NOMO-1 treated with DMSO at 0.1 percent for 48 hours (cell line): ENCODE results near the gene GLT6D1.
"Not testable (repeated sequence)": the region's sequence is repeated elsewhere in the genome, so short reads cannot be mapped to it uniquely, and the experiment has no call there.

Source experiments
- DNase-seq: peaks from one replicate; lab custom pipeline; 2025; ENCODE audit not compliant: unreplicated experiment; lab: John Stamatoyannopoulos, UW

The GLT6D1 gene, protein sequence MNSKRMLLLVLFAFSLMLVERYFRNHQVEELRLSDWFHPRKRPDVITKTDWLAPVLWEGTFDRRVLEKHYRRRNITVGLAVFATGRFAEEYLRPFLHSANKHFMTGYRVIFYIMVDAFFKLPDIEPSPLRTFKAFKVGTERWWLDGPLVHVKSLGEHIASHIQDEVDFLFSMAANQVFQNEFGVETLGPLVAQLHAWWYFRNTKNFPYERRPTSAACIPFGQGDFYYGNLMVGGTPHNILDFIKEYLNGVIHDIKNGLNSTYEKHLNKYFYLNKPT

DNA sequence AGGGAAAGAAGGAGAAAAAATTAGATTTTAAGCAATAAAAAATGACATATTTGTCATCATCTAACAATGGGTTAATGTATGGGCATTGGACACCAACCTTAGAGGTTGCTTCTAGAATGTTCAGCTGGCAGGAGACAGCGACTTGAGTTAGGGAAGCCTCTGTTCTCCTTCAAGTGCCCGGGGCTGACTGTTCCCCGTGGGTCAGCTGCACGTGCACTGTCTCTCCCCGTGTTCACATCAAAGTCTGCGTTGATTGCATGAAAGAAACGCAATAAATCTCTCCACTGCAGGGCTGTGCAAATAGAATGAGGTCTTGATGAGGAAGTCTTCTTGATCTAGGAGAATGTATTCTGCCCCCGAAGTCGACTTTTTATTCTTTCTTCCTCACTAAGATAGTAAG lies at the start of gene GLT6D1:
GLT6D1 (minus strand) TSS at position 345 of the 400 bp plus-strand sequence. CDS start 353 bp downstream, outside the sequence.
- DNase-seq, result no peak

DNA sequence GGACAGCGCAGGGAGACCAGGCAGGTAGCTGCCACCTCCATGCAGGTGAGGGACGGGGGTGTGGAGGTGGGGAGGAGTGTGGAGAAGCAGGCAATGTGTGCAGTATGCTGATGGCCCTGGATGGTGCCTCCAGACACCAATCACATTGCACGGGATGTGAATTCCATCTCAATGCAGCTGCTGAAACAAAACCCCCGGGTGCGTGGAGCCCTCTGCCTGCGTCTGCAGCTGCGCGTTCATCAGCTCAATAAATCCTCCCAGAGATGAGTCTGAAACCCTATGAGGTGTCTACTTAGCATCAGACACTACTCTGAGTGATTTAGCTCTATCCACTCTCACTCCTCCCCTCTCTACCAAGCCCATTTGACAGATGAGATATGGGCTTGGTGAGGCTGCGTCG lies 49.7 kb upstream of the GLT6D1 start:
- DNase-seq, result no peak

DNA sequence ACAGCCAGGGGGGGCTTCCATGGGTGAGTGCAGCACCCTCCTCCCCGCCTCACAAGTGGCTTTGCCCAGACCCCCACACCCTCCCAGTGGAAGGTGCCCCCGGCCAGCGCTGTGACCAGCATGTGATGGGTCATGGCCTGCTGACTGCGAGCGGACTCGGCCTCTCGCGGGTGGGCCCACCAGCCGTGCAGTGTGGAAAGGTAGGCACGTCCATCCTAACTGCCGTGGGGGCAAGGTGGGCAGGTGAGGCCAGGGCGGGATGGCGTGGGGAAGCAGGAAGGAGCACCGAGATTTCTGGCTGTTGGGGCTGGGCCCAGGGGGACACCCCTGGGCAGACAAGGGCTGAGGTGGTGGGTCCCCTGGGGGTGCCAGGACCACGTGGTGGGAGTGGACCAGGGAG lies 47.9 kb upstream of the GLT6D1 start:
- no peak for DNase-seq

GRCh38 chr9:135684691-135685090 lies 45.4 kb upstream of the GLT6D1 start:
- DNase-seq, result no peak

DNA sequence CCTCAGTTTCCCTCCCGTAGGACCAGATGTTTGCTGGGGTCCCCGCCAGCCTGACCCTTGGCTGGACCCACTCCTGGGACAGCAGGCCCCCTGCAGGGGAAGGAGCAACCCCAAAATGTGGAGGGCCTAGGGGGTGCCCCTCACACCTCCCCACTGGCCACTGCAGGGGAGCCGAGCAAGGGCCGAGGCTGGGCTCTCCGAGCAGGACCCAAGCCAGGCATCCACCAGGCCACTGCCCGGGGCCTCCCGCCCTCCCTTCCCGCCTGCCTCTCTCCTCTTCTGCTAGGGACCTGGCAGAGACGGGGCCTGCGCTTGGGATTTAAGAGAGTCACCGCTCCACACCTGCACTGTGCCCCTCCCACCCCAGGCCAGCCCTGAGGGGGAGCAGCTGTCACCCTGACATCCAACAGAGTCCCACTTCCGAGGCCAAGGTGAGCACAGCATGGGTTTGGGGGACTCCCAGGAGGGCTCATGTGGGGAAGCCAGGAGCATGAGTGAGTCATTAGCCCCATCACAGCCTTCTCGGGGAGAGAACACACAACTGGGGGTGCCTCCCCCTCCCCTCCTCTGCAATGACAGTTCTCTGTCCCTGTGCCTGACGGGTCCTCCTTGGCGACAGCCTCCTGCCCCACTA lies 44.2 kb upstream of the GLT6D1 start:
- no peak for DNase-seq

- DNase-seq, result no peak
Measured at GRCh38 chr9:135681161-135681560, 41.8 kb upstream of the GLT6D1 start.

- DNase-seq, result no peak
Measured at GRCh38 chr9:135680056-135680455, 40.7 kb upstream of the GLT6D1 start.

- DNase-seq, result no peak
Measured at GRCh38 chr9:135678236-135679017, 39.1 kb upstream of the GLT6D1 start.

GRCh38 chr9:135677641-135678168 lies 38.4 kb upstream of the GLT6D1 start:
- DNase-seq, result no peak

DNA sequence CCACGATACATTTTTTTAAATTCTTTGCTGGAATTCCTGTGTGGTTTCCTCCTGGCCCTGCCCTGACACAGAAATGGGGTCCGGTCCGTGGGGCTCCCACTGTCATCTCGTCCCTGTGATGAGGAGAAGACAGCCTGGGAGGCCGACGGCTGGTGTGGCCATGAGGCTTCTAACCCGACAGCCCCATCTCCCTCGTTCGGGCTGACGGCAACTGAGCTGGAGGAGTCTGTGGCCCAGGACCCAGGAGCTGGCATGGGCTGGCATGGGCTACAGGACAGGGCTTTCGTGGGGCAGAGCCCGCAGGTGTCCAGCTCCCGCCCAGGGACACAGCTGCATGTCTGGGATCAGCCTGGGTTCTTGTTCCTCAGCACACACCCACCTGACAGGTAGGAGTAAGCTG lies 37.6 kb upstream of the GLT6D1 start:
- DNase-seq, result no peak

- DNase-seq, result no peak
Measured at GRCh38 chr9:135674977-135675376, 35.6 kb upstream of the GLT6D1 start.

- no peak for DNase-seq
Measured at GRCh38 chr9:135673941-135674340, 34.6 kb upstream of the GLT6D1 start.

DNA sequence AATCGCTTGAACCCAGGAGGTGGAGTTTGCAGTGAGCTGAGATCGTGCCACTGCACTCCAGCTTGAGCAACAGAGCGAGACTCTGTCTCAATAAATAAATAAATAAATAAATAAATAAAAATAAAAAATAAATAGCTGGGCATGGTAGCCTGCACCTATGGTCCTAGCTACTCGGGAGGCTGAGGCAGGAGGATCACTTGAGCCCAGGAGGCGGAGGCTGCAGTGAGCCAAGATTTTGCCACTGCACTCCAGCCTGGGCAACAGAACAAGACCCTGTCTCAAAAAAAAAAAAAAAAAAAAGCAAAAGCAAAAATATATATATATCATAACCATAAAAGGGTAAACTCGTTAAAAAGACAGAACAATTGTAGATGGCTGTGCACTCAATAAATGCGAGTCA lies 33.4 kb upstream of the GLT6D1 start:
- not testable (repeated sequence) for DNase-seq

DNA sequence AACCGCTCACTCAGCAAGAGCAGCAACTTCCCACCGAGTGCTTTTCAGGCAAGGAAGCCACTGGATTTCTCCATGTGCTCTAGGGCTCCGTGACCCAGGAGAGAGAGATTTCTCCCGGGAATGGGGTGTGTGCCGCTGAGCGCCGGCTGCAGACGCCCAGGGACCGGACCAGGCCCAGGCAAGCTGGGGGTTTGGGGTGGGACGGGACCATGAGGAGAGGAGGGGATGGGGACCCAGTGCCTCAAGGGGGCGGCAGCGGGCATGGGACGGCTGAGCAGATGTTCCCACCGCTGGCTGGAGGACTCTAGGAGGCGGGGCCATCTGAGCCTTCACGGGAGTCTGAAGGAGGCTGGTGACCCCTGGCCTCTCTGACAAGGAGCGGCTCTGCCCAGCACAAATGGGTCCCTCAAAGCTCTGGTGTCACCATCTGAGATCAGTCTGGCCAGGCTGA lies 32.3 kb upstream of the GLT6D1 start:
- DNase-seq, result no peak

DNA sequence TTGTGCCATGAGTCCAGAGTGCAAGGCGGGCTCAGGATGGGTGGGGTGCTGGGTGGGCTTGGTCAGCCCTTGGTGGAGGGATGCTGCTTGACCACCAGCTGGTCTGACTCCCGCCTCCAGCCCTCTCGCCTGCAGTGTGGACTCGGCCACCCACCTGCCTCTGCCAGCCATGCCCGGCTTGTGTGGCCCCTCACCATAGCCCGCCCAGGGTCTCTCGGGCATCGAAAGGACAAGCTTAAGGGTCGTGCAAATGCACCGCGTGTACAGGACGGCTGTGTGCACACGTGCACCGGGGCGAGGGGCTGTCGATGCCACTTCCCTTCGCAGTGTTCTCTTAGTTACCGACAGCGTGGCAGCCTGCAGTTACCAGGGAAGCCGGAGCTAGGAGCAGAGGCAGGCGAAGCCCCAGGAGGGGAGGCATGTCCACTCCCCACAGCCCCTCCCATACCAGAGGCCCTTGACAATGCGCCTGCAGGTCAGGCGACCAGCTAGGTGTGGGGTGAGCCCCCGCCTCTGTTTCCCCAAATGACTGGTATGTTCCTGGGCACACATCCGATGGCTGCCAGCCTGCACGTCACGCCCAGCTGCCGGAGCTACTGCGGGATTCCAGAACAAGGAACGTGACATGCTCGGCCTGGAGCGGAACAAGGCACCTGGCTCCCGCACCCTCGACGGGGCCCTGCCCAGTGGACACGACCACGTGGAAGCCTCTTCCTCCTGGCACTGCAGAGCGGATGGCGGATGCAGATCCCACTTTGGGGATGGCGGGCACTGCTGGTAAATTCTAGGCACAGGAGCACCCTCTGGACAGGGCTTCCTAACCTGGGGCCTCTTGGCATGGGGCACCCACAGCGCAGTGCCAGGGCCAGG lies 31.6 kb upstream of the GLT6D1 start:
- DNase-seq, result no peak

DNA sequence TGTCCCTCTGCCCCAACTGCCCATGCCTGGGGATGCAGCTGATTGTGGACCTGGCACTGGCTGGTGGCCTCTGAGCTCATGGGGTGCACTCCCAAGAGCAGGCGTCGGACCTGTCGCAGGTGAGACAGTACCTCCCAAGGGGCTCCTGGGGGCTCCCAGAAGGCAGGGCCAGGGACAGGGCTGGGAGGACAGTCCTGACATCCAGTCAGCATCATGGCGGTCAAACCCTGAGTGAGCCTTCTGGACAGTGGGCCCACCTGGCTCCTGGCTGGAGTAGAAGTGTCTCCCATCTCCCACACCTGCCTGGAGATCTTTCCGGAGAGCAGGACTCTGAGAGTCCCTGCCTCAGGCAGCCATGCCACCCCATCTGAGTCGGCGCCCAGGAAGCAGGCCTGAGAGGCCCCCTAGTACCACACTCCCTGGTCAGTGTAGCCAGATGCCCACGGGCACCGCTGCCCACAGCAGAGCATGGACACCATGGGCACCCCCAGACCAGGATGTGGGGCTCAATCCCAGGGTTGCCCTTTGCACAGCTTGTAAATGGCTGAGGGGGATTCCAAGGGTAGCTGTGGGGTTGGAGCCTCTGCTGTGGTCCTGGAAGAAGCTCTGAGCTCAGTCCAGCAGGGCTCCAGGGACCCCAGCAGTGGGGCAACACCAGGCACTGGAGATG lies 30.4 kb upstream of the GLT6D1 start:
- DNase-seq, result no peak

GRCh38 chr9:135669018-135669417 lies 29.7 kb upstream of the GLT6D1 start:
- DNase-seq, result not testable (repeated sequence)

DNA sequence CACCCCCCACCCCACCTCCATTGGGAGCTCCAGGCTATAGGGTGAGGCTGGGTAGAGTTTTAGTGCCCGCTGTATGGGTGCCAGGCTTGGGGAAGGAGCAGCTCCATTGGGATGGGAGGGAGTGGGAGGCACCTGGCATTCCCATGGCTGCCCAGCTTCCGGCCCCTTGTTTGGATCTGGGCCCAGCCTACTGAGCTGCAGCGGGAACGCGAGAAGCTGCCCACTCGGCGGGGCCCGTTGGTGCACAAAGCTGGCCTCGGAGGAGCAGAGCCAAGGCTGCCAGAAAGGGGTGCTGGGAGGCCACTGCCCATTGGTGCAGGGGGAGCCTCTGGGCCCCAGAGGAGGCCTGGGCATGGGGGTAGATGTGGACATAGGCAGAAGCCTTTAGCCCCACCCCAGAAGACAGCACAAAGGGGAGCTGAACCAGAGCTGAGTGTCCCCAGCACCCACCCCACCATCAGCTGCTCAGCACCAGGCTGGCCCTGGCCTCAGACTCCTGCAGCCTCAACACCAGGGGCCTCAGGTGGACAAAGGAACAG lies 28.2 kb upstream of the GLT6D1 start:
- no peak for DNase-seq

GRCh38 chr9:135666534-135667462 lies 27.5 kb upstream of the GLT6D1 start:
- DNase-seq, result no peak
